HG03060 (cell line): ENCODE data around the gene CLIC5.
A peak's percentile ranks its signal among the peaks of the same experiment; 100 is the strongest.

Experiments
- ATAC-seq: cut with Tn5 transposase; IDR thresholded peaks from one replicate; pipeline ENCODE4 v1.9.1; 2021; ENCODE audit warnings: low read depth, moderate number of reproducible peaks; ENCODE audit not compliant: unreplicated experiment

Gene CLIC5

GRCh38 chr6:46015119-46015968, at the start of gene CLIC5:
TSS of gene CLIC5 (minus strand) at chr6:46015860. CDS start at chr6:46015542, 318 bp downstream.
- ATAC-seq: no peak

GRCh38 chr6:46062991-46063390, 47.3 kb upstream of the CLIC5 start:
- ATAC-seq: no peak

GRCh38 chr6:46062312-46062711, 46.7 kb upstream of the CLIC5 start:
- ATAC-seq: no peak

- no peak for ATAC-seq
Measured at GRCh38 chr6:46061497-46061896, 45.8 kb upstream of the CLIC5 start.

GRCh38 chr6:46059608-46060007, 43.9 kb upstream of the CLIC5 start:
- no peak for ATAC-seq

- ATAC-seq: no peak
Measured at GRCh38 chr6:46058951-46059350, 43.3 kb upstream of the CLIC5 start.

- no peak for ATAC-seq
Measured at GRCh38 chr6:46057792-46058191, 42.1 kb upstream of the CLIC5 start.

- no peak for ATAC-seq
Measured at GRCh38 chr6:46056906-46057529, 41.4 kb upstream of the CLIC5 start.

- no peak for ATAC-seq
Measured at GRCh38 chr6:46054516-46054915, 38.9 kb upstream of the CLIC5 start.

GRCh38 chr6:46053039-46053933, 37.6 kb upstream of the CLIC5 start:
- no peak for ATAC-seq

GRCh38 chr6:46052479-46052878, 36.8 kb upstream of the CLIC5 start:
- no peak for ATAC-seq

GRCh38 chr6:46051962-46052361, 36.3 kb upstream of the CLIC5 start:
- no peak for ATAC-seq

- no peak for ATAC-seq
Measured at GRCh38 chr6:46050845-46051405, 35.3 kb upstream of the CLIC5 start.

- ATAC-seq: no peak
Measured at GRCh38 chr6:46048646-46049297, 33.1 kb upstream of the CLIC5 start.

- no peak for ATAC-seq
Measured at GRCh38 chr6:46046558-46047174, 31.0 kb upstream of the CLIC5 start.

- no peak for ATAC-seq
Measured at GRCh38 chr6:46044881-46045617, 29.4 kb upstream of the CLIC5 start.

- peak; percentile 80 for ATAC-seq
Measured at GRCh38 chr6:46042355-46042999, 26.8 kb upstream of the CLIC5 start.

GRCh38 chr6:46040288-46040687, 24.6 kb upstream of the CLIC5 start:
- no peak for ATAC-seq

GRCh38 chr6:46039646-46040045, 24.0 kb upstream of the CLIC5 start:
- no peak for ATAC-seq
